Endothelial cell of umbilical vein (primary cell): ENCODE data around the gene TGFBR3. TPM values are rescaled to one million over a fixed set of nuclear protein-coding genes. Genes with fewer than 3 reads are reported as not detected.

Experiments used
- BruUV-seq: library from RNA; stranded (reverse); fragments of 400-500 nt; replicated peaks from 2 replicates; lab custom pipeline; 2021; lab: Mats Ljungman, UMichigan
- CTCF ChIA-PET: fragments of 300-600, 350-600 bp; sonication (Branson Sonifier 250); formaldehyde crosslinking; loops from one replicate; lab custom pipeline; 2021; ENCODE audit warnings: antibody characterized with exemption, inconsistent platforms; lab: Charles Lee
- POLR2A ChIA-PET: fragments of 300-600, 350-600 bp; sonication (Branson Sonifier 250); formaldehyde crosslinking; loops from one replicate; lab custom pipeline; 2021; ENCODE audit warnings: antibody characterized with exemption, inconsistent platforms; lab: Charles Lee
- DNase-seq: peaks from one replicate; pipeline ENCODE4 v3.0.0-alpha.2; 2011; ENCODE audit warnings: low read depth, low spot score
- FAIRE-seq: peaks from 2 replicates; lab custom pipeline; 2011; peaks lifted over from hg19 to GRCh38; lab: Jason Lieb, UNC
- H2AFZ ChIP-seq: 2 replicates; pipeline ENCODE4 v1.6.0; 2012; ENCODE audit warnings: low read depth, low read length, control low read depth, inconsistent platforms
- H3K27ac ChIP-seq: 2 replicates; pipeline ENCODE4 v1.5.1; 2011; ENCODE audit warnings: low read depth, mild to moderate bottlenecking, control low read depth, low read length, moderate library complexity; ENCODE audit not compliant: insufficient read depth
- H3K27me3 ChIP-seq, 2 experiments: 2 replicates each; pipeline versions ENCODE4 v1.6.0 to v1.6.1; 2011; ENCODE audit warnings: low read length in 2 of 2, mixed read lengths in 1 of 2; ENCODE audit not compliant: control insufficient read depth in 2 of 2, insufficient read depth in 2 of 2
- H3K36me3 ChIP-seq, 2 experiments: 2 replicates in 1 of 2; 3 replicates in 1 of 2; pipeline ENCODE4 v1.5.1; 2011; ENCODE audit warnings: low read length in 2 of 2, mild to moderate bottlenecking in 1 of 2, moderate library complexity in 1 of 2; ENCODE audit not compliant: control insufficient read depth in 2 of 2, insufficient read depth in 2 of 2; ENCODE audit errors: extremely low read depth in 1 of 2
- H3K4me1 ChIP-seq: 3 replicates; pipeline ENCODE4 v1.5.1; 2011; ENCODE audit warnings: mild to moderate bottlenecking, low read length; ENCODE audit not compliant: control insufficient read depth, insufficient read depth; ENCODE audit errors: extremely low read depth
- H3K4me2 ChIP-seq: 2 replicates; pipeline ENCODE4 v1.6.1; 2011; ENCODE audit warnings: low read length, control low read depth, mixed read lengths; ENCODE audit not compliant: insufficient read depth
- H3K4me3 ChIP-seq, 3 experiments: fragments of 200-600 bp in 1 of 3; sonication (generic), shearing (Covaris generic) in 1 of 3; replicated peaks in 1 of 3; 2 replicates each; pipeline ENCODE4 v1.5.1; 2011 to 2016; ENCODE audit warnings: control low read depth in 3 of 3, low read length in 3 of 3, mild to moderate bottlenecking in 2 of 3, inconsistent platforms in 1 of 3, low read depth in 1 of 3, moderate library complexity in 1 of 3; ENCODE audit not compliant: insufficient read depth in 1 of 3
- H3K79me2 ChIP-seq: 2 replicates; pipeline ENCODE4 v1.6.0; 2012; ENCODE audit warnings: low read length, inconsistent platforms; ENCODE audit not compliant: control insufficient read depth, insufficient read depth
- H3K9ac ChIP-seq: replicated peaks from 2 replicates; pipeline ENCODE3; 2011; ENCODE audit warnings: low read length, control low read depth; ENCODE audit not compliant: insufficient read depth; ENCODE audit errors: extremely low read depth
- H3K9me1 ChIP-seq: replicated peaks from 3 replicates; pipeline ENCODE4 v1.6.0; 2011; ENCODE audit warnings: mild to moderate bottlenecking, low read length; ENCODE audit not compliant: control insufficient read depth, insufficient read depth; ENCODE audit errors: extremely low read depth
- H3K9me3 ChIP-seq: replicated peaks from 2 replicates; pipeline ENCODE4 v1.5.1; 2012; ENCODE audit warnings: low read length, inconsistent platforms; ENCODE audit not compliant: control insufficient read depth, insufficient read depth
- H4K20me1 ChIP-seq: replicated peaks from 2 replicates; pipeline ENCODE3; 2011; ENCODE audit warnings: mild to moderate bottlenecking, low read length; ENCODE audit not compliant: control insufficient read depth, insufficient read depth; ENCODE audit errors: extremely low read depth
- CTCF ChIP-seq, 2 donors: IDR thresholded peaks; 1 replicate in 1 of 2; 2 replicates in 1 of 2; pipeline ENCODE4 v1.5.1; 2011; ENCODE audit warnings: low read length in 2 of 2, mild to moderate bottlenecking in 2 of 2, moderate library complexity in 2 of 2, control low read depth in 1 of 2, inconsistent platforms in 1 of 2, low read depth in 1 of 2; ENCODE audit not compliant: insufficient read depth in 1 of 2; ENCODE audit errors: extremely low read depth in 1 of 2
- EZH2 ChIP-seq: IDR thresholded peaks from 2 replicates; pipeline ENCODE4 v1.6.1; 2012; ENCODE audit warnings: borderline replicate concordance, low read depth, mild to moderate bottlenecking, moderate library complexity, low read length, inconsistent platforms; ENCODE audit not compliant: severe bottlenecking
- FOS ChIP-seq: IDR thresholded peaks from 2 replicates; pipeline ENCODE4 v1.6.1; 2011; ENCODE audit warnings: mild to moderate bottlenecking, low read length, moderate library complexity, borderline replicate concordance; ENCODE audit not compliant: insufficient read depth
- GATA2 ChIP-seq: IDR thresholded peaks from 2 replicates; pipeline ENCODE4 v1.7.0; 2011; ENCODE audit warnings: low read depth, mild to moderate bottlenecking, moderate library complexity, mixed read lengths, low read length; ENCODE audit not compliant: insufficient read length, insufficient read depth
- JUN ChIP-seq: IDR thresholded peaks from 2 replicates; pipeline ENCODE4 v1.6.1; 2011; ENCODE audit warnings: borderline replicate concordance, low read depth; ENCODE audit not compliant: insufficient read length, insufficient read depth
- MAX ChIP-seq: IDR thresholded peaks from 2 replicates; pipeline ENCODE4 v1.6.1; 2011; ENCODE audit not compliant: insufficient read depth, insufficient read length
- MYC ChIP-seq: IDR thresholded peaks from one replicate; pipeline ENCODE4 v1.6.1; 2011; ENCODE audit warnings: mild to moderate bottlenecking, low read depth, low read length
- POLR2A ChIP-seq: IDR thresholded peaks from 2 replicates; pipeline ENCODE4 v1.6.1; 2012; ENCODE audit warnings: low read depth, mild to moderate bottlenecking, control low read depth, low read length
- POLR2AphosphoS5 ChIP-seq: IDR thresholded peaks from 2 replicates; pipeline ENCODE4 v1.6.1; 2012; ENCODE audit warnings: low read depth, mild to moderate bottlenecking, control low read depth, low read length, moderate library complexity; ENCODE audit not compliant: insufficient read depth
- dilution Hi-C: fragments of 300-500 bp; cut with MboI; formaldehyde crosslinking; loops from one replicate; pipeline ENCODE4 v1.15.0; 2019; ENCODE audit warnings: low sequenced_read_pairs; ENCODE audit not compliant: extremely low pct_ligation_motif_present
- intact Hi-C: fragments of 100-400 bp; cut with micrococcal nuclease; formaldehyde crosslinking; loops from one replicate; pipeline ENCODE4 v1.10.0; 2022
- polyA plus RNA-seq, 4 experiments: library from polyadenylated mRNA; depleted of rRNA in 3 of 4; stranded (reverse) in 3 of 4; unstranded in 1 of 4; fragments of >200 nt; gene quantifications; 2 replicates each; pipeline versions ENCODE4 v1.2.1 to v1.2.3, GENCODE V29; 2011 to 2012; ENCODE audit warnings: missing spikeins in 1 of 4
- total RNA-seq: library from RNA; stranded (reverse); gene quantifications from 2 replicates; pipeline ENCODE4 v1.2.3, GENCODE V29; 2021

TGFBR3 gene
- total and polyA plus RNA-seq, 2 donors (not counting 3 experiments of a cell fraction or from before 2014, with no cell fraction given) = 8.0 to 13.4 TPM

- intact Hi-C loops = no loop called here
- Histone ChIP-seq H3K9me3 (no peaks in the 10 kb centered on the region), H3K9ac (no peak overlapping the region), H3K4me1 (no peaks in the 10 kb centered on the region), H2AFZ (no peak overlapping the region), H3K27ac (no peak overlapping the region), H4K20me1 (no peaks in the 10 kb centered on the region), H3K36me3 (no peaks in the 10 kb centered on the region), H3K9me1 (no peaks in the 10 kb centered on the region), H3K4me3 (no peak overlapping the region), H3K79me2 (no peaks in the 10 kb centered on the region), H3K4me2 (no peak overlapping the region), H3K27me3 (no peaks in the 10 kb centered on the region)
- ChIA-PET CTCF (interaction anchor here (0.9 to 1.0 kb wide), 2 partner anchors 14 to 189 kb away, joined by 3 read pairs; no protein-coding TSS in a partner anchor), POLR2A (no interaction called here)
- BruUV-seq = no TSS peak
- dilution Hi-C loops = no loop called here
- no peak for TF ChIP-seq FOS
- TF ChIP-seq EZH2 = no peak
- TF ChIP-seq MYC = no peak
- no peak for TF ChIP-seq POLR2A
- TF ChIP-seq MAX = no peak
- TF ChIP-seq JUN = no peak
- no peak for TF ChIP-seq GATA2
- no peak for TF ChIP-seq CTCF (IDR thresholded peaks at IDR 0.05; ENCODE audit: extremely low read depth in 1 of 2, insufficient read depth in 1 of 2, low read depth in 1 of 2, low read length in 2 of 2)
- no peak for TF ChIP-seq POLR2AphosphoS5
- no peak for DNase-seq
- FAIRE-seq = peak; percentile 15
Measured at GRCh38 chr1:91765880-91766443, 120.0 kb downstream of the TGFBR3 start.
